K562 (cell line): ENCODE data around the gene ASCC1. TPM values are rescaled to one million over a fixed set of nuclear protein-coding genes. Genes with fewer than 3 reads are reported as not detected.

Experiments
- ARID2 ChIP-seq: fragments of 450-650 bp; IDR thresholded peaks from 2 replicates; pipeline ENCODE4 v1.6.1; 2017; ENCODE audit warnings: antibody characterized with exemption, mild to moderate bottlenecking
- CREB1 ChIP-seq, 2 experiments: sonication (generic) in 1 of 2; formaldehyde crosslinking in 1 of 2; IDR thresholded peaks; 2 replicates each; pipeline versions ENCODE4 v1.6.1 to v1.8.0; 2012 to 2022; ENCODE audit warnings: inconsistent platforms in 1 of 2, mild to moderate bottlenecking in 1 of 2, missing genetic modification reagents in 1 of 2, moderate library complexity in 1 of 2
- DDX20 ChIP-seq: fragments of 450-650 bp; IDR thresholded peaks from 2 replicates; pipeline ENCODE4 v1.6.1; 2016; ENCODE audit warnings: missing genetic modification characterization, low read depth, mild to moderate bottlenecking, missing compliant biosample characterization, moderate library complexity
- DMBX1 ChIP-seq: fragments of 250-450 bp; sonication (Bioruptor Pico); IDR thresholded peaks from 2 replicates; pipeline ENCODE4 v1.8.0; 2022; ENCODE audit warnings: inconsistent platforms, mild to moderate bottlenecking, moderate library complexity, borderline replicate concordance
- FUS ChIP-seq: fragments of 200-400 bp; formaldehyde crosslinking; optimal IDR thresholded peaks from 2 replicates; pipeline ENCODE3; 2017; ENCODE audit warnings: low read depth, low read length
- GATAD2B ChIP-seq: fragments of 450-650 bp; IDR thresholded peaks from 2 replicates; pipeline ENCODE4 v1.6.1; 2017; ENCODE audit warnings: mild to moderate bottlenecking, borderline replicate concordance
- HDAC1 ChIP-seq, 2 experiments: fragments of 450-650 bp; IDR thresholded peaks; 2 replicates each; pipeline ENCODE4 v1.6.1; 2016 to 2017; ENCODE audit warnings: inconsistent platforms in 1 of 2, mild to moderate bottlenecking in 1 of 2, moderate library complexity in 1 of 2
- JUND ChIP-seq, 2 experiments: IDR thresholded peaks; 2 replicates in 1 of 2; 3 replicates in 1 of 2; pipeline ENCODE4 v1.6.1; 2011; ENCODE audit warnings: borderline replicate concordance in 2 of 2, low read depth in 2 of 2, low read length in 2 of 2, improper control_type of control experiment in 1 of 2, missing biosample characterization in 1 of 2, missing genetic modification characterization in 1 of 2, missing genetic modification reagents in 1 of 2
- KDM1A ChIP-seq, 2 experiments: fragments of 450-650 bp; IDR thresholded peaks; 2 replicates each; pipeline ENCODE4 v1.6.1; 2016; ENCODE audit warnings: mild to moderate bottlenecking in 2 of 2
- NONO ChIP-seq, 2 experiments: fragments of 200-400 bp in 1 of 2; fragments of 450-650 bp in 1 of 2; formaldehyde crosslinking in 1 of 2; IDR thresholded peaks; 2 replicates each; pipeline ENCODE4 v1.6.1; 2017; ENCODE audit warnings: low read depth in 2 of 2, mild to moderate bottlenecking in 2 of 2, moderate library complexity in 2 of 2, low read length in 1 of 2
- NR2C2 ChIP-seq, 2 experiments: fragments of 200-800 bp in 1 of 2; sonication (Bioruptor generic) in 1 of 2; sonication (generic) in 1 of 2; formaldehyde crosslinking in 1 of 2; IDR thresholded peaks; 2 replicates each; pipeline versions ENCODE4 v1.6.1 to v1.8.0; 2016 to 2022; ENCODE audit warnings: mild to moderate bottlenecking in 1 of 2, missing compliant biosample characterization in 1 of 2, missing genetic modification characterization in 1 of 2, missing genetic modification reagents in 1 of 2
- PCBP1 ChIP-seq: fragments of 200-400 bp; formaldehyde crosslinking; IDR thresholded peaks from 2 replicates; pipeline ENCODE4 v1.6.1; 2018; ENCODE audit warnings: mild to moderate bottlenecking, low read depth, low read length; ENCODE audit not compliant: poor library complexity, severe bottlenecking
- TRIM24 ChIP-seq, 2 experiments: fragments of 450-650 bp; IDR thresholded peaks; 2 replicates each; pipeline ENCODE4 v1.6.1; 2016
- ZBTB8A ChIP-seq: fragments of 450-650 bp; IDR thresholded peaks from 2 replicates; pipeline ENCODE4 v1.6.1; 2018; ENCODE audit warnings: mild to moderate bottlenecking, moderate library complexity; ENCODE audit not compliant: partially characterized antibody
- ZNF830 ChIP-seq: fragments of 250-450 bp; sonication (Bioruptor Pico); IDR thresholded peaks from 2 replicates; pipeline ENCODE4 v1.5.0; 2021; ENCODE audit warnings: mild to moderate bottlenecking
- polyA plus RNA-seq, 8 experiments: library from polyadenylated mRNA; depleted of rRNA in 4 of 8; stranded (reverse) in 5 of 8; unstranded in 3 of 8; fragments of >200 nt; fragmentation: Nextera tagmentation in 2 of 8; fragmentation: Illumina TruSeq in 1 of 8; extraction: Ambion mirVana in 2 of 8; extraction: Trizol in 1 of 8; gene quantifications; 2 replicates each; pipeline versions ENCODE4 v1.2.1 to v1.2.3, GENCODE V29; 2011 to 2014; ENCODE audit warnings: inconsistent platforms in 1 of 8, missing spikeins in 1 of 8
- total RNA-seq, 7 experiments: library from RNA; depleted of rRNA in 6 of 7; stranded (reverse); fragments of >200 nt in 6 of 7; fragmentation: Illumina TruSeq in 2 of 7; extraction: Trizol in 2 of 7; gene quantifications; 2 replicates each; pipeline versions ENCODE4 v1.2.1 to v1.2.3, GENCODE V29; 2011 to 2021; ENCODE audit warnings: low replicate concordance in 1 of 7
- TF ChIP-seq, protein P1 (sequence below): fragments of 250-450 bp; sonication (Bioruptor Pico); IDR thresholded peaks from 2 replicates; pipeline ENCODE4 v1.8.0; 2021; ENCODE audit warnings: borderline replicate concordance, mild to moderate bottlenecking, moderate library complexity; ENCODE audit not compliant: poor library complexity, severe bottlenecking
- TF ChIP-seq, protein P2 (sequence below): fragments of 250-450 bp; sonication (Bioruptor Pico); IDR thresholded peaks from 2 replicates; pipeline ENCODE4 v1.9.0; 2021; ENCODE audit warnings: mild to moderate bottlenecking
- TF ChIP-seq, protein P3 (sequence below): fragments of 450-650 bp; formaldehyde crosslinking; IDR thresholded peaks from 2 replicates; pipeline ENCODE4 v1.4.0; 2020; ENCODE audit warnings: mild to moderate bottlenecking, mixed read lengths
- TF ChIP-seq, protein P4 (sequence below): fragments of 200-800 bp; sonication (Bioruptor generic); IDR thresholded peaks from 2 replicates; pipeline ENCODE4 v1.6.1; 2017; ENCODE audit warnings: missing genetic modification characterization, missing compliant biosample characterization
- TF ChIP-seq, protein P5 (sequence below): fragments of 450-650 bp; formaldehyde crosslinking; IDR thresholded peaks from 2 replicates; pipeline ENCODE4 v1.4.0; 2020; ENCODE audit warnings: mild to moderate bottlenecking, moderate library complexity

Gene ASCC1
- total and polyA plus RNA-seq, 9 of the 15 experiments (the other 6 are each of a cell fraction or from before 2014, with no cell fraction given): 31.7 to 73.3 (median 52.8) TPM

DNA sequence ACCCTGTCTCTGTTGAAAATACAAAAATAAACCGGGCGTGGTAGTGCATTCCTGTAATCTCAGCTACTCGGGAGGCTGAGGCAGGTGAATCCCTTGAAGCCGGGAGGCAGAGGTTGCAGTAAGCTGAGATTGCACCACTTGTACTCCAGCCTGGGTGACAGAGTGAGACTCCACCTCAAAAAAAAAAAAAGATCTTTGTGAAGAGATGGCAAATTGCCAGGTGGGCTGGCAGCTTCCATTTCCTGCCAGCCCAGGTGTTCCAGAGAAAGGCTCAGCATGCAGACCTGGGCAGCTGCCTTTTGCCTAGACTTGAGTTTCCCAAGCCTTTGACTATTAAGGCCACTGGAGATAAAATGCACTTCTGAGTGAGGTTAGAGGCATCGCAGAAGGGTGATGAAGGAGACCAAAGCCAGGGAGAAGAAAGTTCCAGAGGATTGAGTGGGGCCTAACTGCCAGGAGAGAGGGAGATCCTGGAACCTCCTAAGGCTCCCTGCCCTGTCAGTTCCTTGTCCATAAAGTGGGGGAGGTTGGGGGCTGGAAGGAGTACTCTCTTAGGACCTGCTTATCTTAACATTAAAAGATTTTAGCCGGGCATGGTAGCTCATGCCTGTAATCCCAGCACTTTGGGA is 47.7 kb upstream of the ASCC1 start (continued):
- no peak for TF ChIP-seq NR2C2 (CRISPR knock-in tag; IDR thresholded peaks at IDR 0.05)
- TF ChIP-seq NR2C2 (tag; IDR thresholded peaks at IDR 0.05): 0 out of 2 replicates have a peak, but pooled peaks have one; percentile 15
- TF ChIP-seq TRIM24 (IDR thresholded peaks at IDR 0.05): no peak
- TF ChIP-seq, protein P1, sequence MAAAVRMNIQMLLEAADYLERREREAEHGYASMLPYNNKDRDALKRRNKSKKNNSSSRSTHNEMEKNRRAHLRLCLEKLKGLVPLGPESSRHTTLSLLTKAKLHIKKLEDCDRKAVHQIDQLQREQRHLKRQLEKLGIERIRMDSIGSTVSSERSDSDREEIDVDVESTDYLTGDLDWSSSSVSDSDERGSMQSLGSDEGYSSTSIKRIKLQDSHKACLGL: no peak
- TF ChIP-seq KDM1A (IDR thresholded peaks at IDR 0.05): peak; percentile 65 to 66; a peak in 3 of 4 replicates
- TF ChIP-seq, protein P2, sequence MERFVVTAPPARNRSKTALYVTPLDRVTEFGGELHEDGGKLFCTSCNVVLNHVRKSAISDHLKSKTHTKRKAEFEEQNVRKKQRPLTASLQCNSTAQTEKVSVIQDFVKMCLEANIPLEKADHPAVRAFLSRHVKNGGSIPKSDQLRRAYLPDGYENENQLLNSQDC (CRISPR knock-in tag): no peak
- no peak for TF ChIP-seq ARID2
- no peak for TF ChIP-seq ZBTB8A
- no peak for TF ChIP-seq FUS
- TF ChIP-seq, protein P3, sequence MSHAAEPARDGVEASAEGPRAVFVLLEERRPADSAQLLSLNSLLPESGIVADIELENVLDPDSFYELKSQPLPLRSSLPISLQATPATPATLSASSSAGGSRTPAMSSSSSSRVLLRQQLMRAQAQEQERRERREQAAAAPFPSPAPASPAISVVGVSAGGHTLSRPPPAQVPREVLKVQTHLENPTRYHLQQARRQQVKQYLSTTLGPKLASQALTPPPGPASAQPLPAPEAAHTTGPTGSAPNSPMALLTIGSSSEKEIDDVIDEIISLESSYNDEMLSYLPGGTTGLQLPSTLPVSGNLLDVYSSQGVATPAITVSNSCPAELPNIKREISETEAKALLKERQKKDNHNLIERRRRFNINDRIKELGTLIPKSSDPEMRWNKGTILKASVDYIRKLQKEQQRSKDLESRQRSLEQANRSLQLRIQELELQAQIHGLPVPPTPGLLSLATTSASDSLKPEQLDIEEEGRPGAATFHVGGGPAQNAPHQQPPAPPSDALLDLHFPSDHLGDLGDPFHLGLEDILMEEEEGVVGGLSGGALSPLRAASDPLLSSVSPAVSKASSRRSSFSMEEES (CRISPR knock-in tag): no peak
- peak in 1 of 2 experiments; percentile 23; a peak in 1 of 4 replicates for TF ChIP-seq HDAC1 (IDR thresholded peaks at IDR 0.05)
- TF ChIP-seq CREB1 (IDR thresholded peaks at IDR 0.05): no peak
- TF ChIP-seq CREB1 (CRISPR knock-in tag; IDR thresholded peaks at IDR 0.05): no peak
- no peak for TF ChIP-seq GATAD2B
- no peak for TF ChIP-seq NONO (IDR thresholded peaks at IDR 0.05; ENCODE audit: low read depth in 2 of 2, low read length in 1 of 2)
- no peak for TF ChIP-seq ZNF830 (CRISPR knock-in tag)
- peak; percentile 15; the same call in 1 of the 2 replicates for TF ChIP-seq DMBX1 (CRISPR knock-in tag)
- TF ChIP-seq, protein P4, sequence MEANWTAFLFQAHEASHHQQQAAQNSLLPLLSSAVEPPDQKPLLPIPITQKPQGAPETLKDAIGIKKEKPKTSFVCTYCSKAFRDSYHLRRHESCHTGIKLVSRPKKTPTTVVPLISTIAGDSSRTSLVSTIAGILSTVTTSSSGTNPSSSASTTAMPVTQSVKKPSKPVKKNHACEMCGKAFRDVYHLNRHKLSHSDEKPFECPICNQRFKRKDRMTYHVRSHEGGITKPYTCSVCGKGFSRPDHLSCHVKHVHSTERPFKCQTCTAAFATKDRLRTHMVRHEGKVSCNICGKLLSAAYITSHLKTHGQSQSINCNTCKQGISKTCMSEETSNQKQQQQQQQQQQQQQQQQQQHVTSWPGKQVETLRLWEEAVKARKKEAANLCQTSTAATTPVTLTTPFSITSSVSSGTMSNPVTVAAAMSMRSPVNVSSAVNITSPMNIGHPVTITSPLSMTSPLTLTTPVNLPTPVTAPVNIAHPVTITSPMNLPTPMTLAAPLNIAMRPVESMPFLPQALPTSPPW (CRISPR knock-in tag): peak; percentile 19; the same call in 1 of the 2 replicates
- TF ChIP-seq, protein P5, sequence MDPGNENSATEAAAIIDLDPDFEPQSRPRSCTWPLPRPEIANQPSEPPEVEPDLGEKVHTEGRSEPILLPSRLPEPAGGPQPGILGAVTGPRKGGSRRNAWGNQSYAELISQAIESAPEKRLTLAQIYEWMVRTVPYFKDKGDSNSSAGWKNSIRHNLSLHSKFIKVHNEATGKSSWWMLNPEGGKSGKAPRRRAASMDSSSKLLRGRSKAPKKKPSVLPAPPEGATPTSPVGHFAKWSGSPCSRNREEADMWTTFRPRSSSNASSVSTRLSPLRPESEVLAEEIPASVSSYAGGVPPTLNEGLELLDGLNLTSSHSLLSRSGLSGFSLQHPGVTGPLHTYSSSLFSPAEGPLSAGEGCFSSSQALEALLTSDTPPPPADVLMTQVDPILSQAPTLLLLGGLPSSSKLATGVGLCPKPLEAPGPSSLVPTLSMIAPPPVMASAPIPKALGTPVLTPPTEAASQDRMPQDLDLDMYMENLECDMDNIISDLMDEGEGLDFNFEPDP: no peak
- TF ChIP-seq JUND (IDR thresholded peaks at IDR 0.05; ENCODE audit: borderline replicate concordance, low read depth, low read length): no peak
- TF ChIP-seq JUND (tag; IDR thresholded peaks at IDR 0.05; ENCODE audit: borderline replicate concordance, low read depth, low read length): no peak
- TF ChIP-seq PCBP1: no peak
- TF ChIP-seq DDX20: no peak
